Stimulated activated CD4-positive, alpha-beta T cell treated with anti-CD3 and anti-CD28 coated beads, Interleukin-15, amount 100 ng/mL, for 24 hours (primary cell): ENCODE data around the gene MANBA.

Source experiments
- DNase-seq: peaks from one replicate; pipeline ENCODE4 v3.0.0-alpha.2; 2020

The MANBA gene

DNA sequence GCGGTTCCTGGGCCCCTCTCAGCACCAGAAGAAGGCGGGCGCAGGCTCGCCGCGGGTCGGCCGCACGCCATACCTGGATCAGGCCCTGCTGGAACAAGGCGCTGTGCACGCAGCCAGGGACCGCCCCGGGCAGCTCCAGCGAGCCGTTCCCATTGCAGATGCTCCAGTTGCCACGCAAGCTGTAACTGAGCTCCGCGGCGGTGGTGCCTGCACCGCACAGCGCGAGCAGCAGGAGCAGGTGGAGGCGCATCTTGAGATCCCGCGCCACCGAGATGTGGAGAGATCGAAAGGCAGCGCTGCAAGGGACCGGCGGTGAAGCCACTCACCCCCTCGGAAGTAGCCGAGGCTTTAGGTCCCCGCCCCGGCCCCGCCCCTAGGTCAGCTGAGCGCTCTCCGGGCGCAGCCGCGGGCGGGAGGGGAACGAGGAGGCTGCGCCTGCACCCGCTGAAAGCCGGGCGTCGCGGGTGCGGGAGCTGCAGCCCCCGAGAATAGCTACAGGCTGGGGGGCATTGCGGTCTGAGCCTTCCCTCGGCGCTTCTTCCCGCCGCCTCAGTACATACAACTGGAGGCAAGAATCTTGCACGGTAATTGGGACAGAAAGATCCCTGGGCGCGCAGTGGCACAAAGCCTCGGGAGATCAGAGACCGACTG lies at the start of gene MANBA:
Gene MANBA, minus strand, starts transcription at position 324 of the 651 bp plus-strand sequence. Its CDS starts 74 bp downstream, at position 250.
- DNase-seq = peak; percentile 92

DNA sequence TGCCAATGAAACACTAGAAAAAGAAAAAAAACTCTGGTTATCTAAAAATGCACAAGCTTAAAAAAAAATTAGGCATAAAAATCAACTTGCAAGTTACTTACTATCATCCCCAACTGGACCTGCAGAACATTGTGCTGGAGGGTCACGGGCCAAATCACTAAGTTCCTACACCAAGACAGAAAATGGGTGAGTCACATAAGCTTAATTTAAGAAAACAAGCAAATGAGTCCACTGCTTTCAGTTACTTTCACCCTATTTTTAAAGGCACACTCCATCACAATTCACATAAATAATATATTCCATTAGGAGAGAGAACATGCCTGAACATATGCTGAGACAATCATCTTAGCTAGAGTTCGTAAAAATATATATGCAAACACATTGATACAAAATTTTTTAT lies 48.9 kb upstream of the MANBA start:
- DNase-seq = no peak

DNA sequence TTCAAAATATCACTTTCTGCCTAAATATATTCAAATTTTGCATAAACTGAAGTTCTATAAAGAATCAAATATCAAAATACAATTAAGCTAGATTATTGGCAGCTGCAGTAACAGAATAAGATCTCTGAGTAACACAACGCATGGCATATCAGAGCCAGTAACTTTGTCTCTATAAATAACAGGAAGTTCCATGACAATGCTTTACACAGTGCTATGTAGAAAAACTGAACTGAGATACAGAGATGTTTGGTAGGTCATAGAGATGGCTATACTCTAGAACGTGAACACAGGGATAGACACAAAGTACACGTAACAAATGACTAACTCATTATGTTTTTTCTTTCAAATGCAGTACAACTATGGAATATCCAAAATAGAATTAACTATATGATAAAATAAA lies 48.4 kb upstream of the MANBA start:
- DNase-seq = no peak

- no peak for DNase-seq
Measured at GRCh38 chr4:102808009-102808408, 47.2 kb upstream of the MANBA start.

- DNase-seq = no peak
Measured at GRCh38 chr4:102807345-102807744, 46.6 kb upstream of the MANBA start.

DNA sequence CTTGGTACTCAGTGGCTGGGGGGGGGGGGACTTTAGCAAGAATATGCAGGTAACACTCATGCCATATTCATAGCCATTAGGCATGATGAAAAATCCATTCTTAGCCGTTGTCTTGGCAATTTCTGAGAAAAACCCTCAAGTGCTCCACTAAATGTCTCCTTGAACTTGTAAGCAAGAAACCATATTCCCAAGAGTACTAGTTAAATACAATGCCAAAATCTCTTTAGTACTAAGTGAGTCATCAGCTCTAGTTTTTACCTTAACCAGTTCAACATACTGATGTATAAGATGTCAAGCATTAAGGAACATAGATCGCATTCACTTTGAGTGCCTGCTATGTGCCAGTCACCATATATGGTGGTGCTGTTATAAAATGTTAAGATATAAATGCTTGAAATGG lies 39.0 kb upstream of the MANBA start:
- DNase-seq = no peak

DNA sequence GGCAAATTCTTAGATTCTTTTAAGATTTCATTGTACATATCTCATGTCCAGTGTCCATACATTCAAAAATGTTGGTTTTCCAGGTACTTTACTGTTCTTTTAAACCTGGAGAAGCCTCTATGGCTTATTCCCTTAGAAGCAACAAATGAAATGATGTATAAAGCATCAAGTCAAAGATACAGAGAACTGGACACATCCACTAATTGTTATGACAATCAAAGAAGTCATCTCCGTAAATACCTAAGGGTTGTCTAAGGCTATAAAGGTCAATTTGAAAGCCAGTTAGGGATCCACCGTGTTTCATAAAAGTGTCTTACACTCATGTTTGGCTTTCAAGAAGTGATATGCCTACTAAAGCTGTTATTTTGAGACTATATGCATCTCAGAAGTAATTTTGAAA lies 34.2 kb upstream of the MANBA start:
- no peak for DNase-seq

DNA sequence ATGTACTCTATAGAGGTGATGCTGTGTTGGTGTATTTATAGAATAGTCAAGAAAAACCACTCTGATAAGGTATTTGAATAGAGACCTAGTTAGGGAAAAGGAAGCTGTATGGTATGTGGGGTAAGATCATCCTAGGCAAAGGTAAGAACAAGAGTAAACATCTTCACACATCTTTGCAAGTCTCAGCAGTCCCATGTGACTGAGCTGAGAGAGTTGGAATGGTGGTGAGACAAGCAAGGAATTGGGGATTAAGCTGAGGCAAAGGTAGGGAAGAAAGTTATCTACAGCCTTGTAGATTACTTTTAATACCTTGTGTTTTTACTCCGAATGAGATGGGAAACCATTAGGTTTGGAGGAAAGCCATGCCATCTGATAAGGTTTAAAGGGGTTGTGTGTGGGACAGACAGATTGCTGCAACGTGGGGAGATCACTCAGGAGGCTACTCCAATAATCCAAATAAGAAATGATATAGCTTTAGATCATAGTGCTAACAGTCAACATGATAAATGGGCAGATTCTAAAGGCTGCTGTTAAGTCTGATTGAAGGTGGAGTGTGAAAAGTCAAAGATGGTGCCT lies 31.7 kb upstream of the MANBA start:
- no peak for DNase-seq

- DNase-seq = no peak
Measured at GRCh38 chr4:102791318-102791835, 30.6 kb upstream of the MANBA start.

GRCh38 chr4:102789317-102789717 lies 28.5 kb upstream of the MANBA start:
- DNase-seq = no peak

GRCh38 chr4:102787944-102788343 lies 27.2 kb upstream of the MANBA start:
- no peak for DNase-seq

DNA sequence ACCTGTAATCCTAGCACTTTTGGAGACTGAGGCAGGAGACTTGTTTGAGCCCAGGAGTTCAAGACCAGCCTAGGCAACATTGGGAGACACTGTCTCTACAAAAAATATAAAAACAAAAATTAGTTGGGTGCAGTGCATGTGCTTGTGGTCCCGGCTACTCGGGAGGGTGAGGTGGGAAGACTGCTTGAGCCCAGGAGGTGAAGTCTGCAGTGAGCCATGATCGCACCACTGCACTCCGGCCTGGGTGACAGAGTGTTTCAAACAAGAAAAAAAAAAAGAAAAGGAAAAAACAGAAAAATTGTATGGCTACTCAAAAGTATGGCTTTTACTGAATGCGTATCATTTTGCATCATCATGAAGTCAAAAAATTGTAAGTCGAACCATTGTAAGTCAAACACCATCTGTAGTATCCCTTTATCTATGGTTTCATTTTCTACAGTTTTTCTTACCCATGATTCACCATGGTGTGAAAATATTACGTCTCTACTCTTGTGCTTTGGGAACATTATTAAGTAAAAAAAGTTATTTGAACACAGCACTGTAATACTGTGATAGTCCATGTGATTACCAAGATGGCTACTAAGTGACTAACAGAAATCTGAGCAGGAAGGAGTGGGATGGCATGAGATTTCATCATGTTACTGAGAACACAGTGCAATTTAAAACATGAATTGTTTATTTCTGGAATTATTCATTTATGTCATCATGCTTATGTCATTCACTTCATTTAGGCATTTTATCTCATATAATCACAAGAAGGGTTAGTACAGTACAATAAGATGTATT lies 26.5 kb upstream of the MANBA start:
- DNase-seq = no peak

DNA sequence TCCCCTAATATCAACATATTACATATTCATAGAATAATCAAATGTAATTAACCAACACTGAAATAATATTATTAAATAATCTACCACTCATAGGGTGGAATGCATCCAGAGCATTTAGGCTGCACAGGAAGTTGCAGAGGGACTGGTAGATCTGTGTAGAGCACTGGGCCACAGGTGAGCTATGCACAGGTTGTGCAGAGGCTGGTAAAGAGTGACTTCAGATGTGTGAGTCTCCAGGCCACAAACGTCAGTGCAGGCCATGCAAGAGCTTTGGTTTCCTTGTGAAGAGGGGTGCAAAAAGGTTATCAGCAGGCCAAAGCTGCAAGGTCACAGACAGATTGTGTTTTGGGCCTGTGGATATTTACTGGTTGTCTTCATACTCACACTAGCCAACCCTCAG lies 25.5 kb upstream of the MANBA start:
- DNase-seq = no peak

DNA sequence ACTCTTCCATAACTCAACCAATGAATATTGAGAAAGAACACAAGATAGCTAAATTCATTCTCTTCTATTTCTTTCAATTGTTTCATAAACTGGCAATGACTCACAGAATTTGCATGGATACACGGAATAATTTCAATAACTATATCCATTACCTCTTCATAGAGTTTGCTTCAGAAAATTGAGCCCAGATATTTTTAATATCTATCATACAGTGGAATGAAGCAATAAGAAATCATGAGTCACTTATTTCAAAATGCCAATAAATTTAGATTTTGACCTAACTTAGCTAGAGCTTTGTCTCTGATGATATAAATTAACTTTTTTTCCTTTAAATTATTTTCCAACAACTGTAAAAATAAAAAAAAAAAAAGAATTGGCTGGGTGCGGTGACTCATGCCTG lies 22.2 kb upstream of the MANBA start:
- no peak for DNase-seq

- DNase-seq = no peak
Measured at GRCh38 chr4:102781570-102781969, 20.8 kb upstream of the MANBA start.

GRCh38 chr4:102780476-102781144 lies 19.8 kb upstream of the MANBA start:
- DNase-seq = no peak

- no peak for DNase-seq
Measured at GRCh38 chr4:102779204-102779603, 18.4 kb upstream of the MANBA start.

DNA sequence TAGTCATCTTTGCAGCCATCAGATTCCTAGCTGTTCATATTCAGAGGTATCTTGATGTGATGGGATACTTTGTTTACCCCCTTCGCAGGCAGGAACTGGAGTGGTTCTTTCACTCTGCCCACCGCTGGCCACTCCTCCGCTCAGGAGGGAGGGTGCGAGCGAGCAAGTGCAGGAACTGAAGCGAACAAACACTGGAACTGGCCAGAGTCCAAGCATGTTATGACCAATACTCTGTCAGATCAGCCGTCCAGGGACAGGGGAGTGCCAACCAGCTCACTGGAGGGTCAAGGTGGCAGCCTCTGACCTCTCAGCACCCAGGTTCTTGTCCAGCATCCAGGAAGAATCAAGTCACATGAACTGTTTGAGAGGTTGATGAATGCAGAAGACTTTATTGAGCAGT lies 18.0 kb upstream of the MANBA start:
- no peak for DNase-seq

GRCh38 chr4:102775805-102776204 lies 15.0 kb upstream of the MANBA start:
- no peak for DNase-seq

- DNase-seq = no peak
Measured at GRCh38 chr4:102774254-102774653, 13.5 kb upstream of the MANBA start.

GRCh38 chr4:102772738-102773340 lies 12.1 kb upstream of the MANBA start:
- DNase-seq = no peak

GRCh38 chr4:102764901-102765300 lies 4.1 kb upstream of the MANBA start:
- DNase-seq = no peak

DNA sequence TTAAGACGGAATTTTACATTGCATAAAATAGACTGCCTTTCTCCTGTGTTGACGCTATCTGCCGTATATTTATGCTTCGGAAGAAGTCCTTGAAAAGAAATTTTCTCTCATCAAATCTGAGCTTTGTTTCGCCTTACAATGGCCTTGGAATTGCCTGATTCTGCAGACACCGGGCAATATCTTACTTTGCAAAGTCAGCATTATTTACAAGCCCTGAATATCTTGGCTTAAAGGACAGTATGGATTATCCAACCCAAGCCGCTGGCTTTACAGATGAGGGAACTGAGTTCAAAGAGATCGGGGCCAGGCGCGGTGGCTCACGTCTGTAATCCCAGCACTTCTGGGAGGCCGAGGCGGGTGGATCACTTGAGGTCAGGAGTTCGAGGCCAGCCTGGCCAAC lies 1.1 kb upstream of the MANBA start:
- DNase-seq = no peak
